Measurements from ENCODE around the gene SPSB1.

SPSB1 gene

GRCh38 chr1:9346566-9346965 lies 53.9 kb downstream of the SPSB1 start:
- Histone ChIP-seq H3K4me3 (IDR thresholded peaks at IDR 0.05; ENCODE audit: insufficient read depth, low read depth, low read length) (no peak overlapping the region), H3K4me2 (no peak overlapping the region), H3K27ac (no peak overlapping the region), H3K36me3 (ENCODE audit: insufficient read depth) (no peaks in the 10 kb centered on the region), H2AFZ (ENCODE audit: low read depth) (no peak overlapping the region), H3K4me1 (ENCODE audit: low read depth, poor library complexity, severe bottlenecking) (peaks cover 12% of the 10 kb centered on the region), H3K9ac (no peak overlapping the region), H3K79me2 (ENCODE audit: insufficient read depth, low read depth) (peaks cover 7% of the 10 kb centered on the region; the same call in 1 of the 2 replicates), H4K20me1 (ENCODE audit: insufficient read depth) (peaks cover 7% of the 10 kb centered on the region; the same call in 1 of the 2 replicates), H3K27me3 (ENCODE audit: insufficient read depth, low read depth) (no peaks in the 10 kb centered on the region)
- TF ChIP-seq, protein P1, sequence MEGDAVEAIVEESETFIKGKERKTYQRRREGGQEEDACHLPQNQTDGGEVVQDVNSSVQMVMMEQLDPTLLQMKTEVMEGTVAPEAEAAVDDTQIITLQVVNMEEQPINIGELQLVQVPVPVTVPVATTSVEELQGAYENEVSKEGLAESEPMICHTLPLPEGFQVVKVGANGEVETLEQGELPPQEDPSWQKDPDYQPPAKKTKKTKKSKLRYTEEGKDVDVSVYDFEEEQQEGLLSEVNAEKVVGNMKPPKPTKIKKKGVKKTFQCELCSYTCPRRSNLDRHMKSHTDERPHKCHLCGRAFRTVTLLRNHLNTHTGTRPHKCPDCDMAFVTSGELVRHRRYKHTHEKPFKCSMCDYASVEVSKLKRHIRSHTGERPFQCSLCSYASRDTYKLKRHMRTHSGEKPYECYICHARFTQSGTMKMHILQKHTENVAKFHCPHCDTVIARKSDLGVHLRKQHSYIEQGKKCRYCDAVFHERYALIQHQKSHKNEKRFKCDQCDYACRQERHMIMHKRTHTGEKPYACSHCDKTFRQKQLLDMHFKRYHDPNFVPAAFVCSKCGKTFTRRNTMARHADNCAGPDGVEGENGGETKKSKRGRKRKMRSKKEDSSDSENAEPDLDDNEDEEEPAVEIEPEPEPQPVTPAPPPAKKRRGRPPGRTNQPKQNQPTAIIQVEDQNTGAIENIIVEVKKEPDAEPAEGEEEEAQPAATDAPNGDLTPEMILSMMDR (conservative IDR thresholded peaks at IDR 0.05; ENCODE audit: low read depth, low read length): no peak

GRCh38 chr1:9347095-9347850 lies 54.6 kb downstream of the SPSB1 start:
- TF ChIP-seq, protein P1 (conservative IDR thresholded peaks at IDR 0.05; ENCODE audit: low read depth, low read length): no peak

GRCh38 chr1:9349331-9349851 lies 56.7 kb downstream of the SPSB1 start:
- no peak overlapping the region for H3K9ac ChIP-seq
- H3K36me3 ChIP-seq (ENCODE audit: insufficient read depth): no peaks in the 10 kb centered on the region
- TF ChIP-seq, protein P1 (conservative IDR thresholded peaks at IDR 0.05; ENCODE audit: low read depth, low read length): no peak
- no peak overlapping the region for H3K4me2 ChIP-seq
- H3K79me2 ChIP-seq (ENCODE audit: insufficient read depth, low read depth): peaks cover 7% of the 10 kb centered on the region; the same call in 1 of the 2 replicates
- H3K27me3 ChIP-seq (ENCODE audit: insufficient read depth, low read depth): no peaks in the 10 kb centered on the region
- peaks cover 7% of the 10 kb centered on the region; the same call in 1 of the 2 replicates for H4K20me1 ChIP-seq (ENCODE audit: insufficient read depth)
- H3K4me3 ChIP-seq (IDR thresholded peaks at IDR 0.05; ENCODE audit: insufficient read depth, low read depth, low read length): no peak overlapping the region
- H2AFZ ChIP-seq (ENCODE audit: low read depth): no peak overlapping the region
- H3K27ac ChIP-seq: no peak overlapping the region
- peaks cover 12% of the 10 kb centered on the region for H3K4me1 ChIP-seq (ENCODE audit: low read depth, poor library complexity, severe bottlenecking)

More at GRCh38 chr1:9347095-9347850, 54.6 kb downstream of the SPSB1 start:
- no peak overlapping the region for H3K4me2 ChIP-seq
- no peak overlapping the region for H3K4me3 ChIP-seq (IDR thresholded peaks at IDR 0.05; ENCODE audit: insufficient read depth, low read depth, low read length)
- H4K20me1 ChIP-seq (ENCODE audit: insufficient read depth): peaks cover 7% of the 10 kb centered on the region; the same call in 1 of the 2 replicates
- no peaks in the 10 kb centered on the region for H3K36me3 ChIP-seq (ENCODE audit: insufficient read depth)
- H3K27me3 ChIP-seq (ENCODE audit: insufficient read depth, low read depth): no peaks in the 10 kb centered on the region
- peaks cover 12% of the 10 kb centered on the region for H3K4me1 ChIP-seq (ENCODE audit: low read depth, poor library complexity, severe bottlenecking)
- H2AFZ ChIP-seq (ENCODE audit: low read depth): no peak overlapping the region
- no peak overlapping the region for H3K9ac ChIP-seq
- H3K79me2 ChIP-seq (ENCODE audit: insufficient read depth, low read depth): peaks cover 7% of the 10 kb centered on the region; the same call in 1 of the 2 replicates
- no peak overlapping the region for H3K27ac ChIP-seq

- H3K9ac ChIP-seq: no peak overlapping the region
- H3K4me3 ChIP-seq (IDR thresholded peaks at IDR 0.05; ENCODE audit: insufficient read depth, low read depth, low read length): no peak overlapping the region
Observed at GRCh38 chr1:9350013-9350908, 57.6 kb downstream of the SPSB1 start.

More at GRCh38 chr1:9350013-9350908, 57.6 kb downstream of the SPSB1 start:
- Histone ChIP-seq H2AFZ (ENCODE audit: low read depth) (no peak overlapping the region), H3K27me3 (ENCODE audit: insufficient read depth, low read depth) (no peaks in the 10 kb centered on the region), H3K4me1 (ENCODE audit: low read depth, poor library complexity, severe bottlenecking) (peaks cover 9% of the 10 kb centered on the region), H3K36me3 (ENCODE audit: insufficient read depth) (no peaks in the 10 kb centered on the region), H3K4me2 (no peak overlapping the region), H3K27ac (no peak overlapping the region), H4K20me1 (ENCODE audit: insufficient read depth) (peaks cover 7% of the 10 kb centered on the region; the same call in 1 of the 2 replicates), H3K79me2 (ENCODE audit: insufficient read depth, low read depth) (peaks cover 7% of the 10 kb centered on the region; the same call in 1 of the 2 replicates)
- TF ChIP-seq, protein P1 (conservative IDR thresholded peaks at IDR 0.05; ENCODE audit: low read depth, low read length): no peak

Measured in KMS-11 (cell line).